SKM-1 (cell line): ENCODE measurements around the gene IDH3A.
A peak's percentile ranks its signal among the peaks of the same experiment; 100 is the strongest.
"Not testable (repeated sequence)": the region's sequence is repeated elsewhere in the genome, so short reads cannot be mapped to it uniquely, and the experiment has no call there.

Experiments
- DNase-seq: peaks from one replicate; lab custom pipeline; 2025; ENCODE audit not compliant: unreplicated experiment; lab: John Stamatoyannopoulos, UW

The IDH3A gene

GRCh38 chr15:78129077-78129750 lies 19.9 kb upstream of the IDH3A start:
- DNase-seq, result no peak

GRCh38 chr15:78129751-78130287 lies 19.3 kb upstream of the IDH3A start:
- no peak for DNase-seq

DNA sequence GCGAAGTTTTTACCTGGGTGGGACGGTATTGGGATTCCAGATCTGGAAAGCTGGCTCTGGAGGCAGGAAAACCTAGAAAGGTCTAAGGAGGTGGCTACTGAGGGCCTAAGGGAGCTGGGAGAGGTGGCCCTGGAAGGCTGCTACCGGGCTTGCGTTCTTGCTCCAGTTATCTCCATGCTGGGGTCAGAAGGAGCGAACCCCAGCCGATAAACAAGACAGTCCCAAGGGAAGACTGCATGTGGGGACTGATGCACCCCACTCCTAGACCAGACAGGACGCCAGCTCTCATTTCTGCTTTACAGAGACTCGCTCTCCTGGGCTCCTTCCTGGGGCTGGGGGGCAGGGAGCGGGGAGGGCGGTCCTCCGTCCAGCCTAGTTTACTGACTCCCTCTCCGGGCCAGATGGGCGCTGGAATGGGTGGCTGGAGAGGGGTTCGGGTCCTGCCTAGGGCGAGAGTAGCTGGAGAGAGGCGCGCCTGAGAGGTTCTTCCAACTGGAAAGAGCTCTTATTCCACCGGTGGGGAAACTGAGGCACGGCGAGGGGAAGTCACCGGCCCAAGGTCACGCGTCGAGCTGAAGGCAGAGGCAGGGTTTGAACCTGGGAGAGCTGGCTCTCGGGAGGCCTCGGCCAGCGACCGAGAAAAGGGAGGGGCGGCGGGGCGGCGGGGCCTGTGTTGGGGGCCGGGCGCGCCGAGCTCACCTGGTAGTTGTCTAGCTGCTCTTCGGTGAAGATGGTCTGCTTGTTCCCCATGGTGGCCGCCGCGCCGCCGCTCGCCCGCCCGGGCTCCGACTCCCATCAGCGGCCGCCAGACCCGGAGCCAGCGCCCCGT lies 18.5 kb upstream of the IDH3A start:
- DNase-seq, result no peak

DNA sequence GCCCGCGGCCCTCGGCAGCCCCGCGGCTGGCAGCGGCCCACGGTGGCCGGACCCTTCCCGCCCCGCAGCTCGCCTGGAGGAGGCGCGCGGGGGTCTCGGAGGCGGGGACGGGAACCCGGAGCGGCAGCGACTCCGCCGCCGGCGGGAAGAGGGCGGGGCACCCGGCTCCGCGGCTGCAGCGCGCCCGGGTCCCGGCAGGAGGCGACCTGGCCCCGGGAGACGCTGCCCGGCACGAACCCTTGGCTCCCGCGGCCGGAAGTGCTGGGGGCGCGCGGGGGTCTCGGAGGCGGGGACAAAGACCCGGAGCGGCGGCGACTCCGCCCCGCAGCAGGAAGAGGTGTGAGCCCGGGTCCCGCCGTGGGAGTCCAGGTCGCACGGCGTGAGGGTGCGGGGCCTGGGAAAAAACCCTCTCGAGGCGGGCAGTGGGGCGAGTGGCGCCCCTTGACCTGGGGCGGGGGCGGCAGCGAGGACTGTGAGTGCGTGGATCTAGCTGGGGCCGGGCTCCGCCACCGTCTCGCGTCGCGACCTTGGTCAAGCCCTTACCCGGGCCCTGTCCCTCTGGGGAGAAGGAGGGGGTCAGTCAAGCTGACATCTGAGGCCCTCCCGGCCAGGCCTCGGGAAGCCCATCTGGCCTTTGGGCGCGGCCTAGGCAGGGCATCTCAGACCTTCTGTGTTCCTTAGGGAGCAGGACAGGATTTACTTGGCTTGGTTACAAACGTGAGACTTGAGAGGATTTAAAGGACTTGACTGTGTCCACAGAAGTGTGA lies 17.7 kb upstream of the IDH3A start, which contains the start of gene CIB2:
Gene CIB2 (minus strand): TSS at position 151 of the 767 bp plus-strand sequence. CDS start 230 bp downstream, outside the sequence.
- peak; percentile 17 for DNase-seq

DNA sequence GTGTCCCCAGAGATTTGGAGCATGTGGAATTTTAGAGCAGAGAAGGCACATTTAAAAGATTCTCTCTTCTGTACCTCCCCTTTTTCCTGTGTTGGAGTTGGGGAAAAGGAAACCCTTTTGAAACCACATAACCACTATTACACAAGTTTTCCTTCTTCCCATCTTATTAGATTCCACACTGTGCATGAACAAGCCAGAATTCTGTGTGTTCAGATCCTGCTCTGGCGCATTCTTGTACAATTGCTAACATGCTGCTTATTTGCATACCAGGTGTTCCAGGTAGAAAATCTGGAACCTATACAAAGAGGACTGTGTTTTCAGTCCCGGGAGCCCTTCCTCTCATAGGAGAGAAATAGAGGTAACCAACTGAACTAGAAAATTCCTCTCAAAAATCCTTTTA lies 15.4 kb upstream of the IDH3A start:
- no peak for DNase-seq

DNA sequence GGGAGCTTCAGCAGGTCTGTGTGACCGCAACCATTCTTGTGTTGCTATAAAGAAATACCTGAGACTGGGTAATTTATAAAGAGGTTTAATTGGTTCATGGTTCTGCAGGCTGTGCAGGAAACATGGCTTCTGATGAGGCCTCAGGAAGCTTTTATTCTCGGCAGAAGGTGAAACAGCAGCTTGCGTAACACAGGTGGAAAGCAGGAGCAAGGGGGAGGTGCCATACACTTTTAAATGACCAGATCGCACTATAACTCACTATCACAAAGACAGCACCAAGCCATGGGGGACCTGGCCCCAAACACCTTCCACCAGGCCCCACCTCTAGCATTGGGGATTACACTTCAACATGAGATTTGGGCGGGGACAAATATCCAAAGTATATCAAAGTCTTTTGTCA lies 9.6 kb upstream of the IDH3A start:
- no peak for DNase-seq

- DNase-seq, result no peak
Measured at GRCh38 chr15:78140292-78140691, 8.9 kb upstream of the IDH3A start.

DNA sequence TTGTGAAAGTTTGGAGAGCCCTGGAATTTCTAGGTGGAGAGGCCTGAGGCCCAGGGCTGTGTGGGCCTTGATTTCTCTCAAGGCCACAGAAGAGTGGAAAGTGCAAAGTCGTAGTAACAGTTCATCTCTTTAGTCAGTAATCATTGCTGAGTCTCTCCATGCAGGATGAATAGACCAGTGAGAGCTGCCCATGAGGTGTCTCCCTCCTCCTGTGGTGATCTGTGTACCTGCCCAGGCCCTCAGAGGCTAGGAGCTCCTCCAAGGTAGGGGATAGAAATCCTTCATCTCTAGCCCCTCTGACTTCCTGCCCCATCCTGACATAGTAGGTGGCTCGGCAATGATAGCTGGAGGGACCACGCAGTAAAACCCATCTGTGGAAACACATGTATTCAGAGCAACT lies 6.8 kb upstream of the IDH3A start:
- DNase-seq, result no peak

DNA sequence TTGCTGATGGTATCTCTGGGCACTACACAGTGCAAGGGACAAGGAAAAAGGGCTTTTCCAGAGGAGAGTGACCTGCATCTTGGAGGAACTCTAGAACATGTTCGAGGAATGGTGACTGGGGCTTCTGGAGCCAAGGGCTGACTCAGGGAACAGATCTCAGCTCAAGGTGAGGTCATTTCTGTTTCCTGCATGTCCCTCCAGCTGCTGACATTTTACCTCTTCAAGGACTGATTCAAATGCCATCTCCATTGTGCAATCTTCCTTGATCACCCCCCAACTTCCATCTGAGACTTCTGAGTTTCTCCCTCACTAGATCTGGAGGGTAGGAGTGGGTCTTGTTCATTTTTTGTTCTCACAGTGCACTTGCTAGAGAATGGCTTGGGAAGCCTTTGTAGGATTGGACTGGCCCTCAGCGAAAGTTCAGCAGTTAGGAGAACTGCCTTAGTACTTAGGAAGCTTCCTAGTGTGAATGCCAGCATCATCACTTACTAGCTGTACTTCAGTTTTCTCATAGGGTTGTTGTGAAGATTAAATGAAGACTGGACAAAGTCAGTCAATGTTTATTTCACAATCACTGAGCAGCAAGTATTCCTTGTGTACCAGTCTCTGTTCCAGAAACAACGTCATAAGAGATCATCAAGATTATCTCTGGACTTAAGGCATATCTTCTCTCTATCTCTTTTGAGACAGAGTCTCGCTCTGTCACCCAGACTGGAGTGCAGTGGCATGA lies 2.6 kb upstream of the IDH3A start:
- no peak for DNase-seq

DNA sequence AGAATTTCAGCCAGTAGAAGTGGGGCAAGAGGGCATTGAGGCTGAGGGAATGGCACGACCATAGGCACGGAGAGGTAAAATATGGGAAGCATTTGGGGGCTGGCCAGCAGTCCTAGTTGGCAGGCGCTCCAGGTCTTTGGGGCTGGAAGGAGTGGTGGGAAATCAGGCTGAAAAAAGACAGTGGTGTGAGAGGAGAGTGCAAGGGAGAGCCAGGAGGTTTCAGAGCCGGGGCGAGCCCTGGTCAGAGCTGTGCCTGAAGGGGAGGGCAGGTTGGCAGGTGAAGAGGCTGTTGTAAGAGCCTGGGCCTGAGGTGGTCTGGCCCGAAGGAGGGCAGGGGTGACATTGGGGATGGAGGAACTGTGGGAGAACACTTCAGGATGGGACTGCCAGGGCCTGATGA lies 1.6 kb upstream of the IDH3A start:
- no peak for DNase-seq

DNA sequence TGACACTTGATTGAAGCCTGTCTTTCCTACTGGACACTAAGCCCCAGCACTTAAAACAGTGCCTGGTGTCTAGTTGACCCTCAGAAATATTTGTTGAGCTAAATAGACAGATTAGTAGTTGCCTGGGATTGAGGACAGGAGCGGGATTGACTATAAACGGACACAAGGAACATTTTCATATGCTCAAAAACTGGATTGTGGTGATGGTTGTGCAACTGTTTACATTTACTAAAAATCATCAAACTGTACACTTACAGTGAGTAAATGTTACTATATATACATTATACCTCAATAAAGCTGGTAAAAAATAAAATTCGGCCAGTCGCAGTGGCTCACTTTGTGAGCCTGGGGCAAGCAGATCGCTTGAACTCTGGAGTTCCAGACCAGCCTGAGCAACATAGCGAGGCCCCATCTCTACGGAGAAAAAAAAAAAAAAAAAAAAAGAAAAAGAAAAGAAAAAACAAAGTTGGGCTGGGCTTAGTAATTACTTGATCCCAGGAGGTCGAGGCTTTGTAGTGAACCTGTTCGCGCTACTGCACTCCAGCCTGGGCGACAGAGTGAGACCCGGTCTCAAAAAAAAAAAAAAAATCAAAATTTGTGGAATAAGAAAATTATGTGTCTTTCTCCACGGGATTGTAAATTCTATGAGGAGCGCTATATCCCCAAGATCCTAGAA lies 632 bp upstream of the IDH3A start:
- no peak for DNase-seq

DNA sequence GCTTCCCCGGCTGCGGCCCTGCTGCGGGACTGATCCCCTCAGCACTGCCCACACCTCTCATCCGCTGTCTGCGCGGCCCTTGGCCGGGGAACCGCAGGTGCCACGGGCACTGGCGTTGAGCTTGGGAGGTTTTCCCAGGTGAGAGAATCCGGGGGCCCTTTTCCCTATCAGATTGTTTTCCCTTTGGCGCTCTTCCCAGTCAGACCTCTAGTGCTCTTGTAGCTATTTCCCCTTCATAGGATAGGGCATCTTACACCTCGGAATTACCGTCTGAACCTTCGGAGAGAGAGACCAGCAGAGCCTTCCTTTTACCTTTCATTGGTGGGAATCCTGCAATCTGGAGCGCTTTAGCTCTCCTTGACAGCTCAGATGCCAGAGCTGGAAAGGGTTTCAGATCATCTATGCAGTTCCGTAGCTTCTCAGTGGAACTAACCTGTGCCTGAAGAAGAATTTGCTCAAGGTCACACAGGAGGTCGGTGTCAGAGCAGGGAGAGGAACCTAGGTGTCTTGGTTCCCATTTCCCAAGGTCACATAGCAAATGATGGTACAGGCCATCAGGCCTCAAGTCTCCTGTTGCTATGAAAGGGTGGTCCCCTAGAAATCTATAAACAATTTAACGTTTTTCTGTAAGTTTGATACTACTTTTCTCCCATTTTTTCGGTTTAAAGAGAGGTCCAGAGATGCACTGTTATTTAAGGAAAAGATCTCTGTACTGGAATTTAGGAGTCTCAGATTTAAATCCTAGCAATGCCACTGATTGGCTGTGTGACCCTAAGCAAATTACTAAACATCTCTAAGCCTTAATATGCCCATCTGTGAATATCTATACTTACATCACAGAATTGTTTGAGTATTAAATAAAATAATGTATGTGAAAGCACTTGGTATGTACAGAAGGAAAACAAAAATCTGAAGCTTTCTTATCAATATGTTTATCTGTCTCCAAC lies 916 bp downstream of the IDH3A start:
- DNase-seq, result no peak

- DNase-seq, result not testable (repeated sequence)
Measured at GRCh38 chr15:78151075-78151474, 1.9 kb downstream of the IDH3A start.

DNA sequence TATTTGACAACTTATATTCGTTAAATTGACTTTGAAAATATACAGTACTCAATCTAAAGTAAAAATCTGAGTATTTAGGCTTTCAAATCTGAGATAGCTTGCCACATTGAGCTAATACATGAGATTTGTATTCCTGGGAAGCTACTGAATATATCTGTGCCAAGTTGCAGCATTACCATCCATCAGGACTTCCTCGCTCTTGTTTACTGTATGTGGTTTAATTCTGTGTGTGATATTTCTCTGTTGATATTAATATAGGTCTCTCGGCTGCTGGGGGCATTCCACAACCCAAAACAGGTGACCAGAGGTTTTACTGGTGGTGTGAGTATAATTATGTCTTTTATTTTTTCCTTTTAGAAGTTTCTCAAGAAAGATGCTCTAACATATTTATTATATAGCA lies 5.8 kb downstream of the IDH3A start:
- DNase-seq, result no peak

GRCh38 chr15:78155355-78155939 lies 6.3 kb downstream of the IDH3A start:
- no peak for DNase-seq

- DNase-seq, result no peak
Measured at GRCh38 chr15:78156653-78157052, 7.5 kb downstream of the IDH3A start.

DNA sequence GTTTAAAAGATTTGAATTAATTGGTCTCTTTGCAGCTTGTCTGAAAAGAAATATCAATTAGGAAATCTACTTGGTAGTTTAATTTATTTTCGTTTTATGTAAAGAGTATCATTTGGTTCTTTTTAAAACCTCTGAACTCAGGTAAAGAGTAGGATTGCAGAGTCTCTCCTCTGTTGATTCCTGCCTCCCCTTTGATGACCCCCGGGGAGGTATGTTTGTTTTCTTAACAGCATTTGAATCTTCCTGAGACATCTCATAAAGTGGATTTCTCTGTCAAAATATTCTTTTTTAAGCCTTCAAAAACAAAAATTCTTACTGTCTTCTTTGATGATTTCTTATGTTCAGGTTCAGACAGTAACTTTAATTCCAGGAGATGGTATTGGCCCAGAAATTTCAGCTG lies 8.0 kb downstream of the IDH3A start:
- no peak for DNase-seq

DNA sequence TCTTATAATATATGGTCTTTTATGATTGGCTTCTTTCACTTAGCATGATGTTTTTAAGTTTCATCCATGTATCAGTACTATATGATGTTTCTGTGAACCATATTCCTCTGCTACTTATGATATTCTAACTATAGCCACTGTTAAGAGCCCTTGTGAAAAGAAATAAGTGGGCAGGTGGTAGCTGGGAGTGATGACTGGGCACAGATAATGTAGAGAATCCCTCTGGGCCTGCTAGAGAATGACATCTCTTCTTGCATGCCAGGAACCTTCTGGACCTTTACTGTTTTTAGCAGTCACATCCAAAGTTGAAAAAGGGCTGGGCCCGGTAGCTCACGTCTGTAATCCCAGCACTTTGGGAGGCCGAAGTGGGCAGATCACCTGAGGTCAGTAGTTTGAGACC lies 10.2 kb downstream of the IDH3A start:
- DNase-seq, result no peak

DNA sequence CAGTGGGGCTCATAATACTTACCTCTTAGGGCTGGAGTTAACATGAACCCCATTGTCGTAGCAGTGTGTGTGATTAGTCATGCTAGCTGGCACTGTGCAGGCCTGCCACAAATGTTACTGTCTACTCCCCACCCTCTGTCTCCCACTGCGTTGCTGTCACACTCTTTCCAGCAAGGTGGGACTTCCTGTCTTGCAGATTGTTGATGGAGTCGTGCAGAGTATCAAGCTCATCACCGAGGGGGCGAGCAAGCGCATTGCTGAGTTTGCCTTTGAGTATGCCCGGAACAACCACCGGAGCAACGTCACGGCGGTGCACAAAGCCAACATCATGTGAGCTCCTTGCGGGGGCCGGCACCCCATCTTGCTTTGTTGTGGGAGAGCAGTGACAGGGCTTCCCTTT lies 12.9 kb downstream of the IDH3A start:
- no peak for DNase-seq
